Effector memory CD8-positive, alpha-beta T cell (primary cell): ENCODE measurements around the gene ITGA8.
"Not testable (repeated sequence)": the region's sequence is repeated elsewhere in the genome, so short reads cannot be mapped to it uniquely, and the experiment has no call there.

Experiments used
- ATAC-seq: fragments of 150-1000 bp; cut with Tn5 transposase; replicated peaks from 2 replicates; pipeline ENCODE4 v1.10.0; 2021; ENCODE audit warnings: mild to moderate bottlenecking, moderate library complexity
- DNase-seq, 3 experiments: peaks; one replicate each; pipeline ENCODE4 v3.0.0; 2021
- H3K27ac Mint-ChIP-seq, 2 donors: one replicate each; pipeline ENCODE4 v1.8.0; 2022; ENCODE audit warnings: mild to moderate bottlenecking in 2 of 2, mixed read lengths in 2 of 2, moderate library complexity in 2 of 2
- H3K27me3 Mint-ChIP-seq, 2 donors: one replicate each; pipeline ENCODE4 v1.8.0; 2022; ENCODE audit warnings: mixed read lengths in 2 of 2
- H3K36me3 Mint-ChIP-seq: one replicate; pipeline ENCODE4 v1.8.0; 2022; ENCODE audit warnings: mild to moderate bottlenecking, moderate library complexity, mixed read lengths; ENCODE audit not compliant: insufficient read depth
- H3K4me1 Mint-ChIP-seq, 2 donors: one replicate each; pipeline ENCODE4 v1.8.0; 2022; ENCODE audit warnings: low read depth in 2 of 2, mixed read lengths in 2 of 2
- H3K4me3 Mint-ChIP-seq, 2 donors: one replicate each; pipeline ENCODE4 v1.8.0; 2022; ENCODE audit warnings: mild to moderate bottlenecking in 2 of 2, mixed read lengths in 2 of 2, moderate library complexity in 2 of 2
- H3K9me3 Mint-ChIP-seq, 2 donors: one replicate each; pipeline ENCODE4 v1.8.0; 2022; ENCODE audit warnings: mixed read lengths in 2 of 2

ITGA8 gene

DNA sequence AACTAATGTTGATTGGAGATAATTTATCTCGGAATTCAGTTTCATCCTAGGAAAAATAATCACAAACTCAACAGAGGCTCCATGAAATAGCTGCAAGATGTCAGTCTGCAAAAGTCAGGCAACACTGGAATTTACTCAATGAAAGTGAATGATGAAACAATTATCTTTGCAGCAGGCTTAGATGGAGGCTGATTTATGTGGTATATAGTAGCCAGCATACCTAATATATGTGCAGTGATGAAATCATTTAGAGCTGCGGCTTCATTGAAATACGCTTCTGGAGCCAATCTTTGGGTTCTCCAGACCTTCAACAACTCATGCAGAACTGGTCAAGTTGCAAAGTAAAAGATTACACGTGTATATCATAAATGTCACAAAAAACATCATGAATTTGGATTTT lies 113.3 kb downstream of the ITGA8 start:
- Mint-ChIP-seq H3K4me3 (no peak overlapping the region), H3K36me3 (no peaks in the 10 kb centered on the region), H3K27me3 (peaks cover 11 to 12% of the 10 kb centered on the region in 2 donors), H3K4me1 (no peaks in the 10 kb centered on the region), H3K9me3 (no peaks in the 10 kb centered on the region), H3K27ac (no peak overlapping the region)
- ATAC-seq (no peak), DNase-seq (no peak)

DNA sequence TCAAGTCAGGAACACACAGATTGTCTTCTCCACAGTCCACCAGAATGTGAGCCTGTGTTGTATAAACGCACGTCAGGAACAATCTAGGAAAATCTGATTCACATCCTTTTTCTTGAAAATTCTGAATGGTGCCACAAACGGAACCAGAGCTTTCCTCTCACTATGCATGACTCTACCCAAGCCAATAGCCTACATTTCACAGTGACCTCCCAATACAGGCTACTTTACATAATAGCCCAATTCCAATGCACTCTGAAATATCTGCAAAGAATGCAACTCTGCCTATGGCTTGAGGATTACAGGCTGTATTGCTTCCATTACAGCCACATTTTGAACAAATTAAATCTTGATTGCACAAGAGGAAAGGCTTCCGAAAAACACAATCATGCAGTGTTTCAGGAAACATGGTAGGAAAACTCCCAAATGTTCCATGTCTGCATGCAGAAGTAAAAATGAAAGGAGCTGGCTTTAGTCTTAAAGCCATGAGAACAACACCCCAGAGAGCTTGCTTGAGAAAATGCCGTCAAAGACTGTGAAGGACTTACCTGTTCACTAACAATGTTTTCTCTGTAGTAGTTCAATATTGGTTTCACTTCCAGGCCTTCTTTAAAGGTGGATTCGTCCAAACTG lies 113.9 kb downstream of the ITGA8 start:
- Mint-ChIP-seq H3K9me3 (no peaks in the 10 kb centered on the region), H3K4me1 (no peaks in the 10 kb centered on the region), H3K36me3 (no peaks in the 10 kb centered on the region), H3K4me3 (no peak overlapping the region), H3K27ac (no peak overlapping the region), H3K27me3 (peaks cover 16 to 17% of the 10 kb centered on the region in 2 donors)
- no peak for DNase-seq
- no peak for ATAC-seq

DNA sequence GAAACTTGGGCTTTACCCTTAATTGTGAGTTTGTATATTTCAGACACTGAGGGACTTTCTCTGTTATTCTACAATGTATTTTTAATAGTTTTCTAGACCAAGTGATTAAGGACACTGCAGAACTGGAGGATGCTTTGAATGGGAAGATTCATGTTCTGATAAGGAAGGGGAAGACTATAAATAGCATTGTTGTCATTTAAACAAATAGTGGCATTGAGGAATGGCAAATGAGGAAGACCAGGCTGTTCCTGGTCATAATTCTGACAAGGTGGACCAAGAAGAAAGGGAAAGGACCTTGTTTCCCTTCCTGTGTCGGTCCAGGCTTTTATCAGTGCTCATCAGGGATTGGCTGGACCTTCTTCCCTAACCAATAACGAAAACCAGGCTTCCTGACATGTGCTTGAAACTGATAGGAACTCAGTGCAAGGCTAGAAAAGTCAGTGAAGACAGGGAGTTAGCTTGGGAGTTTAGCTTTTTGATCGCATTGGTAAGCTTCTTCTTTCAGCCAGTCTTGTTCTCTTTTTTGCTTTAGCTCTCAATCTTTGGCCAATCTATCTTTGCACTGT lies 116.2 kb downstream of the ITGA8 start:
- ATAC-seq (no peak), DNase-seq (no peak)
- H3K4me1 Mint-ChIP-seq: no peaks in the 10 kb centered on the region
- no peak overlapping the region for H3K27ac Mint-ChIP-seq
- H3K27me3 Mint-ChIP-seq: peaks cover 27 to 29% of the 10 kb centered on the region in 2 donors
- H3K9me3 Mint-ChIP-seq: no peaks in the 10 kb centered on the region
- H3K4me3 Mint-ChIP-seq: no peak overlapping the region
- H3K36me3 Mint-ChIP-seq: no peaks in the 10 kb centered on the region

DNA sequence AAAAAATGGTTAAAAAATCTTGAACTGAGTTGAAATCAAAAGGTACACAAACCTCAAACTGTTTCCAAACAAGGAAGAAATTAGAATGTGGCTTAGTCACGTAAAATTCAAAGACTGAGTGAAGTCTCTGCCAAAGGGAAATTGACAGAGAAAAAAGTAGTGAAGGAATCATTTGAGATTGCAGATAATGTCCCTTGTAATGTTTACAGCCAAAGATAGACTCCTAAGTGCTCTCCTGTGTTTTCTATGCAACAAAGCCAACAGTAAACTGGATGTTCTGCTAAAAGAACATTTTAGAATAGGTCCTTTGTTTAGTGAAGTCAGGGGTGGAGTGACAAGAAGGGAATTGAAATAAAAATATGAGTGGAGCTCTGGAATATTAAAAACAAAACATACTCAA lies 117.9 kb downstream of the ITGA8 start:
- peaks cover 29 to 36% of the 10 kb centered on the region in 2 donors for H3K27me3 Mint-ChIP-seq

DNA sequence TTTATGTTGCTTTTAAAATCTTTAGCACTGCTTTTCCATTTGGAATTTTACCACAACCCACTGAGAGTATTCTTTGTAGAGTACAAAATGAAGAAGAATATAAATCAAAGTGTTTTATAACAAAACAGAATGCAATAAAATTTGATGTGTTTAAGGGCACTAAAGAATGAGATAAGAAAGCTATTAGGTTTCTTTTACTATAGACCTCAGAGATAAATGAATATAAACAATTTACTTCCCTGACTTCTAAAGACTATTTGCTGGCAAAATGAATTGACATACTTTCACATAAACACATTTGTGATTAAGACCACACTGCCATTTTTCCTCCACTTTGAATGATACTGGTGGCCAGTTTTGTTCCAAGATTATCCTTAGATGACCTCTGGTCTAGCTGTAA lies 124.5 kb downstream of the ITGA8 start:
- ATAC-seq (no peak), DNase-seq (no peak)
- H3K9me3 Mint-ChIP-seq: no peaks in the 10 kb centered on the region
- peaks cover 10 to 22% of the 10 kb centered on the region in 2 donors for H3K27me3 Mint-ChIP-seq
- H3K27ac Mint-ChIP-seq: no peak overlapping the region
- H3K4me1 Mint-ChIP-seq: no peaks in the 10 kb centered on the region
- H3K36me3 Mint-ChIP-seq: no peaks in the 10 kb centered on the region
- no peak overlapping the region for H3K4me3 Mint-ChIP-seq

More for the DNA sequence above, 117.9 kb downstream of the ITGA8 start:
- Mint-ChIP-seq H3K4me1 (no peaks in the 10 kb centered on the region), H3K27ac (no peak overlapping the region), H3K36me3 (no peaks in the 10 kb centered on the region), H3K4me3 (no peak overlapping the region), H3K9me3 (no peaks in the 10 kb centered on the region)
- ATAC-seq (no peak), DNase-seq (no peak)

DNA sequence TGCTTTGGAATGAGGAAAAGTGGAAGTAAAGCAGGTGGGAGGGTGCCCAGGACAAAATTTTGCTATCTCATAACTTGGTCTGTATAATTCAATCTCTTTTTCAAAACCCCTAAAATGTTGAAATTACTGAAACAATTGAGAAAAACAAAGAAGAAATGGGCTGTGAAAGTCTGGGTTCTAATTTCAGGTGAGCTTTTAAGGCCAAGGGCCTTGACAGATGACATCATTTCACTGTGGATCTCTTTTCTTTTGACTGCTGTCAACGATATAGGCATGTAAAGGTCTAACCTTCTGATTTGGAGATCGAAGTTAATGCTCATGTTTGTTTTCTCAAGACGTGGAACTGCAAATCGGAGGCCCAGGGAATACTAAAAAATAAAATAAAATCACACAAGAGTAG lies 127.8 kb downstream of the ITGA8 start:
- H3K4me3 Mint-ChIP-seq: no peak overlapping the region
- H3K9me3 Mint-ChIP-seq: no peaks in the 10 kb centered on the region
- no peak for ATAC-seq
- no peak overlapping the region for H3K27ac Mint-ChIP-seq
- H3K4me1 Mint-ChIP-seq: no peaks in the 10 kb centered on the region
- peaks cover 7 to 10% of the 10 kb centered on the region in 2 donors for H3K27me3 Mint-ChIP-seq
- DNase-seq: no peak
- H3K36me3 Mint-ChIP-seq: no peaks in the 10 kb centered on the region

DNA sequence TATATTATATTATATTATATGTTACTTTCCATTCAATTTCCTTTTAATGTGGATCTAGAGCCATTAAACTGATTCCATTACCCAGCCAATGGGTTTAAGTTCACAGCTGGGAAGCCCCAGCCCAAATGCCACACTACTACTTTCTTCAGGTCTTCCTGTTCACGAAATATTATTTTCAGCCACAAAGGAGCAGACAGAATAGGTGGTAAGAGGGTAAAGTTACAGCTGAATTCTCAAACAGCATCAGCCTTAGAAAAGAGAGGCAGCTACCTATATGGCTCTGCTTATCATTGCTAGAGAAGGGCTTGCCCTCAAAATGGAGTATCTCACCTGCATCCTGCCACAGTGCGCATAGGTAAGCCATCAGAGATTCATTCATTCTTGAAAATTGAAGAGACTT lies 128.3 kb downstream of the ITGA8 start:
- H3K4me3 Mint-ChIP-seq: no peak overlapping the region
- DNase-seq: no peak
- no peaks in the 10 kb centered on the region for H3K36me3 Mint-ChIP-seq
- H3K27me3 Mint-ChIP-seq: peaks cover 7 to 10% of the 10 kb centered on the region in 2 donors
- H3K27ac Mint-ChIP-seq: no peak overlapping the region
- no peaks in the 10 kb centered on the region for H3K9me3 Mint-ChIP-seq
- H3K4me1 Mint-ChIP-seq: no peaks in the 10 kb centered on the region
- no peak for ATAC-seq

DNA sequence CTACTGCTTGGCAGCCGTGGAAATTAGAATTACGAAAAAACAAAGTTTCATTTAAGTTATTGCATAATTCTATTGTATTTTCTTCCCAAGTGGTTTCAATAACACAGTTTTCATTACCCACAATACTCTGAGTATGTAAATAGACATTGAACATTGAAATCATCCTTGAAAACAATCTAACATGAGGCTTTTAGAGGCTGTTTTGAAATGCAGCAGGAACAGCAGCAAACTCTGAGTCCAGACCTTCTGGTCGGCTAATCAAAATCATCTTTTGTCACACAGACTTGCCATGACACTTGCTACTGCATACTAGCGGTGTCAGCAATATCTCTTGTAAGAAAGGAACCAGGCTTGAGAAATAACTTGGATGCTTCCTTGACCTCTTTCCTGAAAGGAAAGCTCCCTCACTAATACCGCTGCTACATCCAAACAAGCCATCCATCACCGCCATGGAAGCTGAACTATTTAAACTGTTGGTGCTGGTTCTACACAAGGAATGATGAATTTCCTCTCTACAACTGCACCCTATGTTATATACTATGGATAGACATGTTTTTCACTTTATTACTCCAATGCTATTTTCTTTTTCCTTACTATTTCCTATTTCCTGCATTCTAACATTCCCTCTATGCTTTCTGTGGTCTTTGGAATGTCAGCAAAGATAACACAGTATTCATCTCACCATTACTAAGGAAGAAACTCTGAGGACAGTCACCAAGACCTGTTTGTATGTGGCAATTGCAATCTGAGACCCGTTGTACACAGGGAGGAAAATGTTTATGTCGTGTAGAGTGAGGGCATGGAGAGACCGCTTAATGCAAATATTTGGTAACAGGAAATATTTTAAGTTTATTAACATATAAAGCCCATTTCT lies 130.8 kb downstream of the ITGA8 start:
- Mint-ChIP-seq H3K27me3 (peaks cover 0 to 7% of the 10 kb centered on the region in 2 donors), H3K36me3 (no peaks in the 10 kb centered on the region), H3K27ac (no peak overlapping the region), H3K4me3 (no peak overlapping the region), H3K9me3 (no peaks in the 10 kb centered on the region), H3K4me1 (no peaks in the 10 kb centered on the region)
- no peak for DNase-seq
- no peak for ATAC-seq

DNA sequence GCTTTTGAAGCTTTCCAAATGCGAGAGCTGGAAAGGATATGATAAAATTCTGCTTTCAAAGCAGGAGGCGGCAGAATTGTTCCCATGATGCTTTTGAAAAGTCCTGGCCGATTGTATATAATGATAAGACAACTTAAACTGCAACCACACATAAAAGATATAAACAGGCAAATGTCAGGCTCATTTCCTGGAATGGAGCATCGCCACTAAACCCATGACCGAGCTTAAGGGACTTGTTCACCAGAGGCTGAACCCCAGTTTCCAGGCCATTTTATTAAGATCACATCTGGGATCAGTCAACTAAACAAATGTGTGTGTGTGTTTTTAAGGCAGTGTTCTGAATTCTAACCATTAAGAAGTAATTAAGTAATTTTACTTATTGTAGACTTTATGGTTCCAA lies 131.6 kb downstream of the ITGA8 start:
- no peak overlapping the region for H3K27ac Mint-ChIP-seq
- H3K9me3 Mint-ChIP-seq: no peaks in the 10 kb centered on the region
- ATAC-seq (no peak), DNase-seq (no peak)
- H3K4me3 Mint-ChIP-seq: no peak overlapping the region
- H3K27me3 Mint-ChIP-seq: peaks cover 0 to 7% of the 10 kb centered on the region in 2 donors
- no peaks in the 10 kb centered on the region for H3K36me3 Mint-ChIP-seq
- H3K4me1 Mint-ChIP-seq: no peaks in the 10 kb centered on the region

DNA sequence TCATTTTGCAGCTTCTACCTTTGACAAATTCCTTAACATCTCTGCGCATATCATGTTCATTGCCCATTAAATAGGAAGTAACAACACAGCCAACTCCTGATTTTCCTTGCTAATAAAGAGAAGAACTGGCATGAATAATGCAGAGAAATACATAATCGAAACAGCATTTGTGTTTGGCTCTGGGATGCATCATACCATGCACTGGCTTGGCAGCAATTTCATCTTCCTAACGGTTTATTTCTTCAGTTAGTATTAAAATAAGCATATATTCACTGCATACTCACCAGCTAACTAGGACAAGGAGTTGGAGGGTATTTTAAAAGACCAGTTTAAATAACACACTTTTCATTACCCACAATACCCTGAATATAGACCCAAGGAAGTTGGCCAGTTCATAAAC lies 132.5 kb downstream of the ITGA8 start:
- DNase-seq (no peak), ATAC-seq (no peak)
- peaks cover 0 to 7% of the 10 kb centered on the region in 2 donors for H3K27me3 Mint-ChIP-seq
- no peak overlapping the region for H3K27ac Mint-ChIP-seq
- no peaks in the 10 kb centered on the region for H3K9me3 Mint-ChIP-seq
- H3K36me3 Mint-ChIP-seq: no peaks in the 10 kb centered on the region
- no peak overlapping the region for H3K4me3 Mint-ChIP-seq
- no peaks in the 10 kb centered on the region for H3K4me1 Mint-ChIP-seq

DNA sequence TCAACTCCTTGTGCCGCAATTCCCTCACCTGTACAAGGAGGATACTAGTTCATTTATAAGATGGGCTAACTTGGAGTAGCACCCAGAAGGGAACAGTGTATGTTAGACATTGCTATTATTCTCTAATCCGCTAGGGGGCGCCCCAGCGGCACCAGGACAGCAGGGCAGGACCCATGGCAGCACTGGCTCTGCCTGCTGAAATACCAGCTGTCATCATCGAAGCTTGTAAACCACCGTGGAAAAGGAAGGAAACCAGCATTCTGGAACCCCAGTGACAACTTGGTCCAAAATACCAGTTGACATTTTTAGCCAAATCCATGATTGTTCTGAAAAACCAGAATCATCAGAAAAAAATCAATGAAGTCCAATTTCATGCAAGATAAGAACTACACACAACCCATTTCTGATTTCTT lies 134.4 kb downstream of the ITGA8 start:
- ATAC-seq: no peak
- H3K27me3 Mint-ChIP-seq: peaks cover 0 to 19% of the 10 kb centered on the region in 2 donors
- H3K4me1 Mint-ChIP-seq: no peaks in the 10 kb centered on the region
- H3K9me3 Mint-ChIP-seq: no peaks in the 10 kb centered on the region
- DNase-seq: no peak
- H3K4me3 Mint-ChIP-seq: no peak overlapping the region
- H3K36me3 Mint-ChIP-seq: no peaks in the 10 kb centered on the region
- no peak overlapping the region for H3K27ac Mint-ChIP-seq

DNA sequence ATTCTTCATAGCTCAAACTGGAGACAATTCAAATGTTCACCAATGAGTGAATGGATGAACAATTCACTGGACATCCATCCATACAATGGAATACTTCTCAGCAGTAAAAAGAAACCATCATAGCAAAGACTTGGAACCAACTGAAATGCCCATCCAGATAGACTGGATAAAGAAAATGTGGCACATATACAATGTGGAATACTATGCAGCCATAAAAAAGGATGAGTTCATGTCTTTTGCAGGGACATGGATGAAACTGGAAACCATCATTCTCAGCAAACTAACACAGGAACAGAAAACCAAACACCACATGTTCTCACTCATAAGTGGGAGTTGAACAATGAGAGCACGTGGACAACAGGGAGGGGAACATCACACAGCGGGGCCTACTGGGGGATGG lies 136.8 kb downstream of the ITGA8 start:
- not testable (repeated sequence) for H3K27ac Mint-ChIP-seq, H3K36me3 Mint-ChIP-seq, DNase-seq, H3K9me3 Mint-ChIP-seq, ATAC-seq, H3K4me1 Mint-ChIP-seq, H3K4me3 Mint-ChIP-seq
- H3K27me3 Mint-ChIP-seq: peaks cover 0 to 12% of the 10 kb centered on the region in 2 donors

DNA sequence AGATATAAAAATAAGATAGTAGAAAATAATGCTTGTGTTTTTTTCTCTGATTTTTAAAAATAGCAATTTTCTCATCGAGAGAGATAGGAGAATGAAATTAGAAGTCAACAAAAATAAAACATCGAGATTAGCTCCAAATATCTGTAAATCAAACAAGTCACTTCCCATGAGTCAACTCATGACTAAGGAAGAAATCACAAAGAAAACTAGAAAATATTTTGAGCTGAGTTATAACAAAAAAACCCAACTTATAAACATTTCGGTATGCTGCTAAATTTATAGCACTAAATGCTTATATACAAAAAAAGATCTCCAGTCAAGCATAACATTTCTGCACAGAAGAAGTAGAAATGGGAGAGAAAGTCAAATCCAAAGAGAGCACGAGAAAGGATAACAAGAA lies 140.1 kb downstream of the ITGA8 start:
- H3K27me3 Mint-ChIP-seq: peaks cover 7 to 12% of the 10 kb centered on the region in 2 donors
- H3K9me3 Mint-ChIP-seq: no peaks in the 10 kb centered on the region
- H3K27ac Mint-ChIP-seq: no peak overlapping the region
- DNase-seq (no peak), ATAC-seq (no peak)
- no peaks in the 10 kb centered on the region for H3K36me3 Mint-ChIP-seq
- H3K4me1 Mint-ChIP-seq: no peaks in the 10 kb centered on the region
- H3K4me3 Mint-ChIP-seq: no peak overlapping the region

DNA sequence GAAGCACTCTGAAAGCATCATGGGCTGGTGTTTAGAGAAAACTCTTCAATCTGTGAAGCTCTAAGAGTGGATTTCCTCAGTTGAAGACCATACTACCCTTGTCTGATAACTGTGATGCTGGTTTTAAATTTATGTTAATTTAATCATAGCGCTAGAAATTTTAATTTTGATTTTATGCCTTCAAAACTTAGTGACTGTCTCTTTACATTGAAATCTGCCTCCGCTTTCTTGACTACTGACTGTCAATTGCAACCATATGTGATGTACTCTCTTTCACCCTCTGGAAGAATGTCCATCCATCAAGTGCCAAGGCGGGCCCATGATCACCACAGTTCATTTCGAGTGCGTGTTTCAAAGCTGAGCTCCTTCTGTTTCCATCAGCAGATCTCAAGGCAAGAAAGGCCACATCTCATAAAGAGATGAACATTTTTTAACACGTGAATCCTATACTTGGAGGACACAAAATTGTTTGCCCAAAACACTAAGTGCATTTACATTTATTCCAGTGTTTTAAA lies 147.1 kb downstream of the ITGA8 start:
- Mint-ChIP-seq H3K27me3 (peaks cover 6 to 12% of the 10 kb centered on the region in 2 donors), H3K9me3 (no peaks in the 10 kb centered on the region), H3K4me3 (no peak overlapping the region), H3K4me1 (no peaks in the 10 kb centered on the region), H3K36me3 (no peaks in the 10 kb centered on the region), H3K27ac (no peak overlapping the region)
- no peak for DNase-seq
- no peak for ATAC-seq
